ENCODE results near the gene RLN1. TPM values are rescaled to one million over a fixed set of nuclear protein-coding genes. Genes with fewer than 3 reads are reported as not detected.
"Not testable (repeated sequence)": the region's sequence is repeated elsewhere in the genome, so short reads cannot be mapped to it uniquely, and the experiment has no call there.

RLN1 gene
- total RNA-seq, 6 experiments from 2014 or later = not detected

GRCh38 chr9:5355226-5355625 is 15.6 kb upstream of the RLN1 start:
- no peak for ATAC-seq
- Histone ChIP-seq H3K4me3 (no peak overlapping the region), H3K4me1 (no peaks in the 10 kb centered on the region), H3K9me3 (no peaks in the 10 kb centered on the region), H3K27ac (no peak overlapping the region), H3K36me3 (no peaks in the 10 kb centered on the region), H3K27me3 (no peaks in the 10 kb centered on the region)
- intact Hi-C loops (cut with DNase I) = no loop called here
- TF ChIP-seq, protein P1, sequence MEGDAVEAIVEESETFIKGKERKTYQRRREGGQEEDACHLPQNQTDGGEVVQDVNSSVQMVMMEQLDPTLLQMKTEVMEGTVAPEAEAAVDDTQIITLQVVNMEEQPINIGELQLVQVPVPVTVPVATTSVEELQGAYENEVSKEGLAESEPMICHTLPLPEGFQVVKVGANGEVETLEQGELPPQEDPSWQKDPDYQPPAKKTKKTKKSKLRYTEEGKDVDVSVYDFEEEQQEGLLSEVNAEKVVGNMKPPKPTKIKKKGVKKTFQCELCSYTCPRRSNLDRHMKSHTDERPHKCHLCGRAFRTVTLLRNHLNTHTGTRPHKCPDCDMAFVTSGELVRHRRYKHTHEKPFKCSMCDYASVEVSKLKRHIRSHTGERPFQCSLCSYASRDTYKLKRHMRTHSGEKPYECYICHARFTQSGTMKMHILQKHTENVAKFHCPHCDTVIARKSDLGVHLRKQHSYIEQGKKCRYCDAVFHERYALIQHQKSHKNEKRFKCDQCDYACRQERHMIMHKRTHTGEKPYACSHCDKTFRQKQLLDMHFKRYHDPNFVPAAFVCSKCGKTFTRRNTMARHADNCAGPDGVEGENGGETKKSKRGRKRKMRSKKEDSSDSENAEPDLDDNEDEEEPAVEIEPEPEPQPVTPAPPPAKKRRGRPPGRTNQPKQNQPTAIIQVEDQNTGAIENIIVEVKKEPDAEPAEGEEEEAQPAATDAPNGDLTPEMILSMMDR (IDR thresholded peaks at IDR 0.05) = no peak
- no peak for TF ChIP-seq POLR2A (IDR thresholded peaks at IDR 0.05)
- no peak for DNase-seq
- WGBS (ENCODE audit: insufficient coverage, low coverage, low lambda C conversion rate, missing lambda C conversion rate) = 94% methylated on average over 1 of the region's 1 CpG

DNA sequence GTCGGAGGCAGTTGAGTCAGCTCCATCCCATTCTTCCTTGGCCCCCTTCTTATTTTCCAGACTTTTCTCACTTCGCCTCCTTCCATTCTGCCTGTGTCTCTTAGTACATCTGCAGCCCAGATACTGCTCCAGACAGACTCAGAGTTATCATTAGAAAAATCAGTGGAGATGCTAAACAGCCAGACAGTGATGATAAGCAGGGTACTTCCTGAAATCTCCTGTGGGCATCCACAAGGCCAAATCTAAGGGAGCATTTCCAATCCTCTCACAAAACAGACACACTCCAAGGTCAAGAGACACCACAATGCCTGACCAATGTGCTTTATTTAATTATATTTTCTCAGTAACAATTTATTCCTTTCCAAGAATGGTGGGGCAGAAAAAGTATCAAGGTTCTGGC is 14.5 kb upstream of the RLN1 start:
- Histone ChIP-seq H3K4me1 (no peaks in the 10 kb centered on the region), H3K36me3 (no peaks in the 10 kb centered on the region), H3K9me3 (no peaks in the 10 kb centered on the region), H3K27ac (no peak overlapping the region), H3K4me3 (no peak overlapping the region), H3K27me3 (no peaks in the 10 kb centered on the region)
- intact Hi-C loops (cut with DNase I) = no loop called here
- DNase-seq (no peak), ATAC-seq (no peak)
- WGBS (ENCODE audit: insufficient coverage, low coverage, low lambda C conversion rate, missing lambda C conversion rate) = 94% methylated on average over 2 of the region's 2 CpGs
- TF ChIP-seq, protein P1 (IDR thresholded peaks at IDR 0.05) = no peak
- TF ChIP-seq POLR2A (IDR thresholded peaks at IDR 0.05) = no peak

DNA sequence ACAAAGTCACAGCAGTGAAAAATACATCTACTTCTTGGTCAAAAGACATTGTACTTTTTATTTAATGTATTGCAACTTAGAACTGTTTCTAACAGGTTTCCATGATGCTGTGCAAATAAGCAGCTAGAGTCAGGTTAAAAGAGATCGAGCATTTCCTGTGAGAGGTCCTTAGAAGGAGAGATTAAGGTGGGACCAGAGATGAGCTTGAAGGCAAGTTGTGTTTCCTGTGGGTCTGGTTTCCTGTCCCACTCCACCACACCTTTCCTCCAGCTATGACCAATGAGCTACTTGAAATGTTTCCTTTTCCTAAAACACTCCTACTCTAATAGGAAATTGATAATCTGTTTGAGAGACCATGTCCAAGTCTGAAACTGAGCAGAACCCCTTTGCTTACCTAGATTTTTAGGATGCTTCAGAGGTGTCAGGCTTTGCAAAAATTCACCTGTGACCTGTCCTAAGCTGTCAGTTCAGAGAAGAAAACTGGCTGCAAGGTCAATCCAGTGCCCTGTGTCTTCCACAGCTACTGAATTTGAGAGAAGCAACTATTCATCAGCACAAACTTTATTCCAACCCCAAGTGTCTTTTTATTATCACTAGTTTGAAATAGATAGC is 13.1 kb upstream of the RLN1 start:
- no peaks in the 10 kb centered on the region for H3K27me3 ChIP-seq
- H3K9me3 ChIP-seq = no peaks in the 10 kb centered on the region
- intact Hi-C loops (cut with DNase I) = no loop called here
- H3K27ac ChIP-seq = no peak overlapping the region
- no peak for DNase-seq
- H3K4me3 ChIP-seq = no peak overlapping the region
- no peak for ATAC-seq
- TF ChIP-seq, protein P1 (IDR thresholded peaks at IDR 0.05) = no peak
- TF ChIP-seq POLR2A (IDR thresholded peaks at IDR 0.05) = no peak
- H3K36me3 ChIP-seq = no peaks in the 10 kb centered on the region
- 64% methylated on average over 1 of the region's 1 CpG for WGBS (ENCODE audit: insufficient coverage, low coverage, low lambda C conversion rate, missing lambda C conversion rate)
- H3K4me1 ChIP-seq = no peaks in the 10 kb centered on the region

DNA sequence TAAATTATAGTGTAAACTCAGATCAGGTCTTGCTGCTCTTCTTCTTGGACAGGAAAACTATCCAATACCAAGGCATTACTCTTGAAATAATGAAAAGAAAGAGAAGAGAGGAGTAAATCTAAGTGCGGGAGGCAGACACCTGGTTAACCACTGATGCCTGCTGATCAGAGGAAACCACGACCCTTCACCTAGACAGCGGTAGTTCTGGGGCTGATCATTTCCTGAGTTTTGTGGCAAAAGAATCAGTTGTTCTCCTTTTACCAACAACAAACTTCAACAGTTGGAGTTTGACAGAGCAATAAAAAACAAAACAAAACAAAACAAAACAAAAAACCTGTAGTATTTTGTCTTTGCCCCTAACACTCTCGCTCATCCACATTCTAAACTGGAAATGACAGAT is 3.0 kb downstream of the RLN1 start:
- no peak for ATAC-seq
- intact Hi-C loops (cut with DNase I) = no loop called here

DNA sequence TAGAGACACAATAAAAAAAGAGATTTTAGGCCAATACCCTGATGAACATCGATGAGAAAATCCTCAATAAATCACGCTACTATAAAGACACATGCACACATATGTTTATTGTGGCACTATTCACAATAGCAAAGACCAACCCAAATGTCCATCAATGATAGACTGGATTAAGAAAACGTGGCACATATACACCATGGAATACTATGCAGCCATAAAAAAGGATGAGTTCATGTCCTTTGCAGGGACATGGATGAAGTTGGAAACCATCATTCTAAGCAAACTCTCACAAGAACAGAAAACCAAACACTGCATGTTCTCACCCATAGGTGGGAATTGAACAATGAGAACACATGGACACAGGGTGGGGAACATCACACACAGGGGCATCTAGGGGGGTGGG is 8.4 kb downstream of the RLN1 start:
- H3K4me1 ChIP-seq; H3K4me3 ChIP-seq; H3K36me3 ChIP-seq; ATAC-seq; H3K9me3 ChIP-seq; H3K27ac ChIP-seq; H3K27me3 ChIP-seq; DNase-seq; intact Hi-C loops (cut with DNase I): not testable (repeated sequence)
- WGBS (ENCODE audit: insufficient coverage, low coverage, low lambda C conversion rate, missing lambda C conversion rate) = 69% methylated on average over 3 of the region's 3 CpGs

More for the DNA sequence above, 3.0 kb downstream of the RLN1 start:
- Histone ChIP-seq H3K36me3 (no peaks in the 10 kb centered on the region), H3K9me3 (no peaks in the 10 kb centered on the region), H3K4me1 (no peaks in the 10 kb centered on the region), H3K4me3 (no peak overlapping the region), H3K27ac (no peak overlapping the region), H3K27me3 (no peaks in the 10 kb centered on the region)
- TF ChIP-seq, protein P1 (IDR thresholded peaks at IDR 0.05) = no peak
- TF ChIP-seq POLR2A (IDR thresholded peaks at IDR 0.05) = no peak
- 73% methylated on average over 4 of the region's 4 CpGs for WGBS (ENCODE audit: insufficient coverage, low coverage, low lambda C conversion rate, missing lambda C conversion rate)
- DNase-seq = no peak

Data from right lobe of liver (tissue), 6 donors.